DMS 273 treated with DMSO at 0.1 percent for 48 hours (cell line): Measurements from ENCODE around the gene TPK1.

Source experiments
- DNase-seq: peaks from one replicate; lab custom pipeline; 2025; lab: John Stamatoyannopoulos, UW

TPK1 gene

DNA sequence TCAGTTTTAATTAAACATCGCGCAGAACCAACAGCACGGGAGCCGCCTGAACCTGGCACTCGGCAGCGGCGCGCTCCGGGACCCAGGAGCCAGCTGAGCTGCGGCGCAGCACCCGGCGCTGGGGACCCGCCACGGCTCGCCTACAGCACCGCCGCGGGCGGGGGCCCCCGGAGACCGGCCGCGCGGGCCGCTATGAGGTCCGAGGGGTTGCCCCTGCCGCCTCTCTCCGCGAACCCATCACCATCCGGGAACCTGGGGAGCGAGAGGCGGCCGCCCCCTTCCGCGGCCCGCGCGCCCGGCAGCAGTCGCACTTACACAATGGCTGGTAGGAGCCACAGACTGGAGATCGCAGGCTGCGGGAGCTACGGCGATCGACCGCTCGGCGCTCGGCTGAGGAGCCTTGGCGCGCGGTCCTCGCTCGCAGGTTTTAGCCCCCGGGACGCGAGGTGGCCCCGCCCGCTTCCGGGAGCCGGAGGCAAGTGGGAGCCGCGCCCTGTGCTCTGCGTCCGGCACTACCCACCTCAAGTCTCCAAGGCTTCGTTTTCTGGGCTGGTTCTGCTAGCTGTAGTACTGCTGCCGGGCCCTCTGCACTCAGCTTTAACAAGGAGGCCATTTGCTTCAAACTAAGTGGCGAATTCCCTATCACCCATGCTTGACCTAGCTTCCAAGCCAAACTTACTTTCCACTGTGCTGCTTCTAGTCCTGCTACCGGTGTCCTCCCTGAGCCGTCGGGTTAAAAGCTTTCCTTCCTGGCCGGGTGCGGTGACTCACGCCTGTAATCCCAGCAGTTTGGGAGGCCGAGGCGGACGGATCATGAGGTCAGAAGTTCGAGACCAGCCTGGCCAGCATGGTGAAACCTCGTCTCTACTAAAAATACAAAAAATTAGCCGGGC is at the start of gene TPK1:
Gene TPK1, minus strand, starts transcription at position 402 of the 893 bp plus-strand sequence. CDS start 451 bp downstream, outside the sequence.
- DNase-seq, result peak; percentile 67

DNA sequence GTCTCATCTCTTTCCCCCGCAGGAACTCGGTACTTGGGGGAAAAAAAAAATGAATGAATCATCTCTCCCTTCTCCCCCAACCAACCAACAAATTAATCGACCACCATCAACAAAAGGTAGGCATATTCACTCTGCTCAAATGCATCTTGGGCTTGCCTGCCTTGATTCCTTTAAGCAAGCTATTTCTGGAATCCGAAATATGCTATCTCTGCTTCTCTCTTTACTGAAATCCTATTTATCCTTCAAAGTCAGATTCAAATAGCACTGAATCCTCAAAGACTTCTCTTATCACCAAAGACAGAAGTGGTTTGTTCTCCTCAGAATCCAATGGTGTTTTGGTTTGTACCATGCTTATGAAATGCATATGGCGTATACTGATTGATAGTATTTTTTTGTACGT is 49.6 kb upstream of the TPK1 start:
- DNase-seq, result no peak

DNA sequence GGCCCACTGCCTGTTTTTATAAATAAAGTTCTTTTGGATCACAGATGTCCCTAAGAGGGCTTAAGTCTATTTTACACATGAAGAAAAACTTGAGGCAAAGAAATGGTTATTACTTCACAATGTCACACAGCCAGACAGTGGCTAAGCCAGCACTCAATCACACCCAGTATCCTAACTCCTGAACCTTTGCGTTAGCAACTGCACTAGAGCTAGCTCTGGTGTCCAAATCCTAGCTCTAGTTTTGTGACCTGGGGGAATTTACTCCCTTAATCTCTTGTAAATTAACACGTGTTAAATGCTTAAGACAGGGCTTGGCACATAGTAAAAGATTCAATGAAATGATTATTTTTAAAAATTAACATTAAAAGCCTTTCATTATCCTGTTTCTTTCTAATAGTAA is 49.0 kb upstream of the TPK1 start:
- DNase-seq, result no peak

DNA sequence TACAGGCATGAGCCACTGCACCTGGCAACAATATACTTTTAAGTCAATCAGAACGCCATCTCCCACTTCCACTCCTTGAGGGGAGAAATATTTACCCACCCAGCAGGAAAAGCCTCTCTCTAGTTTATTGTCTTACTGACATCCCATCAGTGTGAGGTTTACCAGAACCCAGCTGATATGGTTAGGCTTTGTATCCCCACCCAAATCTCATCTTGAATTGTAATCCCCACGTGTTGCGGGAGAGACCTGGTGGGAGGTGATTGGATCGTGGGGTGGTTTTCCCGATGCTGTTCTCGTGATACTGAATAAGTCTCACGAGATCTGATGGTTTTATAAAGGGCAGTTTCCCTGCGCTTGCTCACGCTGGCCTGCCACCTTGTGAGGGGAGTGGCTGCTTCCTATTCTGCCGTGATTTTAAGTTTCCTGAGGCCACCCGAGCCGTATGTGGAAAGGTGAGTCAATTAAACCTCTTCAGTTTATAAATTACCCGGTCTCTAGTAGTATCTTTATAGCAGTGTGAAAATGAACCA is 37.5 kb upstream of the TPK1 start:
- DNase-seq, result no peak

DNA sequence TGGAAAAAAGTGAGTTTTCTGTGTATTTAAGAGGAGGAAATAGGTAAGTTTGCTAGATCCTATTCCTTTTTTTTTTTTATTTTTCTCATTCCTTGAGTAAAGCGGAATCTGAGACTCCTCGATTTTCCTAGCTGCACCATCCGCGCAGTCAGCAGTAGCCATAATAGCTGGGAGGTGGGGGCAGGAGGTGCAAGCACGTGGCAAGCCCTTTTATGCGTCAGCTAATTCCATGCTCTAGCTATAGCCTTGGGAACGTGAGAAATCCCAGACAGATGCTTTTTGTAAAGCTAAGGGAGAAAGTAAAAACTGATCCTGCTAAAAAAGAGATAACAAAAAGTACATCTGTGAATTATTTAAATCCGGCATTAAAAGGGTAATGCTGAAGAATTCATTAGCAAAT is 33.2 kb upstream of the TPK1 start:
- no peak for DNase-seq

DNA sequence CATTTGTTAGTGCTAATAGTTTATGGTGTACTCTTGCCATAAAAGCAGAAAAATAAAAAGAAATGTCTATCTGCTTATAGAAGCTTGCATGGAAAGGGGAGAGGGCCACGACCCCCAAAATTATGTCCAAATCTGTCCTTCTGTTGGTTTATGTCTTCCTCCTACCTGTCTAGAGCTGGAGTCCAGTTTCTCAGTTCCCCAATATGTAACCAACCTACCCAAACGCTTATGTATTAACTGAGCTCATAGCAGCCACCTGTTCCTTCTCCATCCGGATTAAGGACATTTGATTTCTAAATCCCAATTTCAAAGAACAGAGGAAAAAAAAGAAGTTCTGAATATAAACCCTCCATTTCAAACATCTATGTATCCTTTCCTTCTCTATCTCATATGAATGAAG is 30.3 kb upstream of the TPK1 start:
- no peak for DNase-seq

DNA sequence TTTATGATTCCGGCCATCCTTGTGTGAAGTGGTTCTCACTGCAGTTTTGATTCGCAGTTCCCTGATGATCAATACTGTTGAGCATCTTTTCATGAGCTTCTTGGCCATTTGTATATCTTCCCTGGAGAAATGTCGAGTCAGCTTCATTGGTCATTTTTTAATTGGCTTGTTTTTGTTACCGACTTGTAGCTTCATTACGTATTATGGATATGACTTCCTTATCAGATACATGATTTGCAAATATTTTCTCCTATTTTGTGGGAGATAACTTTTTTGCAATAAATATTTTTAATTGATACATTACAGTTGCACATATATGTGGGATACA is 27.4 kb upstream of the TPK1 start:
- no peak for DNase-seq

DNA sequence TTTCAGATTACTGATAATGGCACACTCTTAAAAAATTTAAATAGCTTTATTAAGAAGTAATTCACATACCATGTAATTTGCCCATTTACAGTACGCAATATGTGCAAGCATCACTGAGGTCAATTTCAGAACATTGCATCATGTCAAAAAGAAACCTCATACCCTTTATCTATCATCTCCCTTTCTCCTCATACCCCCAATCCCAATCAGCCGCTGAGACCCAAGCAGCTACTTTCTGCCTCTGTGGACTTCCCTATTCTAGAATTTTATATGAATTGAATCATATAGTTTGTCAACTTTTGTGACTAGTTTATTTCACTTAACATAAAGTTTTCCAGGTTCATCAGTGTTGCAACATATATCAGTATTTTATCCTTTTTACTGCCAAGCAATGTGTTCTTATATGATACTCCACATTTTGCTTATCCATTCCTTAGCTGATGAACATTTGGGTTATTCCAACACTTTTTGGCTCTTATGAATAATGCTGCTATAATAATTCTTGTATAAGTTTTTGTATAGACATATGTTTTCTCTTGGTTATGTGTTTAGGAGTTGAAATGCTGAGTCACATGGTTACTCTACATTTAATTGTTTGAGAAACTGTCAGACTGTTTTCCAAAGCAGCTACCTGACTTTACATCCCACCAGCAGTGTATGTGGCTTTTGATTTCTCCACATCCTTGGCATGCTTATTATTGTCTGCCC is 26.9 kb upstream of the TPK1 start:
- no peak for DNase-seq

DNA sequence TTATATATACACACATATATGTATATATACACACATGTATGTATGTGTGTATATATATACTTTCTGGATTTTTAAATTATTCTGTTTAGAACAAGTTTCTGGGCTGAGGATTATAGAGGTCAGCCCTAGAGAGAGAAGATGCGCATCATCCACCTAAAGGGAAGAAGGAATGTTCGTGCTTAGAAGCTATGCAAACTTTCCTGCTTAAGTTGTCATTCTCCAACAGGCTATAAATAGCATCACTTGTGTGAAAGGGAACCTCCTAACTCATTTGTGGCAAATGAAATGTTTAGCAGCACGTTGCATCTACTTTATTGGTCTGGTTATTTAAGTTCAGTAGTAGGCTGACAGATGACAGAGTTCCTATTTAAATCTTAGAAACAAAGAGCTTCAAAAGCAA is 23.9 kb upstream of the TPK1 start:
- no peak for DNase-seq

DNA sequence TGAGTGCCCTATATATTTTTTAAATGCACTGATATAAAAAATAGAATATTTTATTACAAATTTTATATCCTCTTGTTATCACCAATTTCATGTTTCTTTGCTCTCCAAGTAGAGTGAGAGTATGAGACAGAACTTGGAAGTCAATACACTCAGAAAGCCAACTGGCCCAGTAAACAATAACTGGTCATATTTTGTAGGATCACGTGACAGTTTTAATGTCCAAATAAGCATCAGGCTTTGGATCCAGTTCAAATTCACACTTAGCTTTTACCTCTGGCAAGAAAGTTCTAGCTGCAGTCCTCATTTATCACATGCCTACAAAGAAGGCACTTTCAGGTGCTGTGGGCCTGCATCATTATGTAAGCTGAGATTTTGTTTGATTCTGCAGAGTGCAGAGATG is 21.6 kb upstream of the TPK1 start:
- no peak for DNase-seq

DNA sequence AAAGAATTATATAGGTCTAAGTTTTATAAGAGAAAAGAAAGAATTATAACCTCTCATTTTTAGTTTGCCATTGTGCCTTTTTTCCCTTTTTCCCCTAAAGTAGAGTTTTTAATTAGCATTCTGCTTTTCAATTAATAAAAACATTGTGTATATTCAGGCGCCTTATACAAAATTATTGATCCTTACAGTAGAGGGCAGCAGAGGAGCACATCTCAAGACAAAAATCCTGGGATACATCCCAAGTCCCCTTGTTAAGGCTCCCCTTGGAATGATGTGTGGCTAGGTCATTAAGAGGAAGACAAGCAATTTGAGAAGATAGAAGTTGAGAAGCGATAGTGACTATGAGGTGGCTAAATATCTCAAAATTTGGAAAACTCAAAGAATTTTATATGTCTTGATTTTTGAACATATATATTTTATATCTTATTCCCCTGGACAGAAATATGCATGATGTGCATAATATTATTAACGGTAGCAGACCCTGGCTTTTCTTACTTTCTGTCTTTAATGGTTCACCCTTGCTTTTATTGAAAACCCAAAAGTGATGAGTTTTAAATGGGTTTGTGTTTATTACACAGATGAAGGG is 19.1 kb upstream of the TPK1 start:
- DNase-seq, result peak; percentile 21

DNA sequence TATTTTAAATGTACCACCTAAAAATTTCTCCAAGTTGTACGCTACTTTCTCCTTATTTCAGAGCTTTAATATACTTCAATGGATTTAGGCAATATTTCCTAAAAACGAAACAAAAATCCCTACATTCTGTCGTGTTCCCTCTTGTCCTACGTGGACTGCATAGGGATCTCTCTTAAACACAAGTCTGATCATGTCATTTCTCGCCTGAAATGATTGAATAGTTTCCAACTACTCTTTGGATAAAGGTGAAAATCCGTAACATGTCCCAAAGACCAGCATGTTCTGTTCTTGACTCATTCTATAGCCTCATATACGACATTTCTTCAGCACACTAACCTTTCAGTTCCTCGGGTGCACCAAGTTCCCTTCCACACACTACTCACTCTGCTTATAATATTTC is 17.7 kb upstream of the TPK1 start:
- DNase-seq, result no peak

DNA sequence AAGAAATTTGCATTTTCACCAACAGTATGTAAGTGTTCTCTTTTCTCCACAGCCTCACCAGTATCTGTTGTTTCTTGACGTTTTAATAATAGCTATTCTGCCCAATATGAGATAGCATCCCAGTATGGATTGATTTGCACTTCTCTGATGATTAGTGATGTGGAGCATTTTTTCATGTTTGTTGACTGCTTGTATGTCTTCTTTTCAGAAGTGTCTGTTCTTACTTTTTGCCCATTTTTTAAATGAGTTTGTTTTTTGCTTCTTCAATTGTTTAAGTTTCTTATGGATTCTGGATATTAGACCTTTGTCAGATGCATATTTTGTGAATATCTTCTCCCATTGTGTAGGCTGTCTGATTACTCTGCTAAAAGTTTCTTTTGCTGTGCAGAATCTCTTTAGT is 12.2 kb upstream of the TPK1 start:
- no peak for DNase-seq

DNA sequence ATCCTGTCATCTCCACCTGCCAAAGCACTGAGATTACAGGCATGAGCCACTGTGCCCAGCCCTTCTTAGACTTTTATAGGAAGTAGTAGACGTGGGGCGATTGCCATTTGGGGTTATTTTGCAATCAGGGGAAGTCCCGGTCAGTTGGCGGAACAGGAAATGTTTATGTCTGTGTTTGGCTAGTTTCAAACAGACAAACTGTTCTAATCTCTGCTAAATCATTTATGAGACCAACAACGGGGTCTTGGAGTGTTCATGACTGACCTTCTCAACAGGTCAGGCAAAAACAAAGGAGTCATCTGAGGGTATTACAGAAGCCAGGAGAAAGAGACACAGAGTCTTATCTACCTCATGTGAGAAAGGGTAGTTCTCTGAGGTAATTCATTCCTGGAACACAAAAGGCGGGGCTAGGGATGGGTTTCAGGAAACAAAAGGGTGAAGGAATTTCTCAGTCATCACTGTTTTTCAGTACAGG is 6.6 kb upstream of the TPK1 start:
- DNase-seq, result no peak

DNA sequence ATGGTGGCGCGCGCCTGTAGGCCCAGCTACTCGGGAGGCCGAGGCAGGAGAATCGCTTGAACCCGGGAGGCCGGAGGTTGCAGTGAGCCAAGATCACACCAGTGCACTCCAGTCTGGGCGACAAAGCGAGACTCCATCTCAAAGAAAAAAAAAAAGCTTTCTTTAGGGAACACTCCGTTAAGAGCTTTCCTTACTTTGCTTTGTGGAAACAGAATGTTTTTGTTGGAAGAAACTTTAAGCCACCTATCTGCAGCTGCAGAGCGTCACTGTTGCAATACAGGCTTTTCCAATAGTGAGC is 641 bp upstream of the TPK1 start:
- no peak for DNase-seq

DNA sequence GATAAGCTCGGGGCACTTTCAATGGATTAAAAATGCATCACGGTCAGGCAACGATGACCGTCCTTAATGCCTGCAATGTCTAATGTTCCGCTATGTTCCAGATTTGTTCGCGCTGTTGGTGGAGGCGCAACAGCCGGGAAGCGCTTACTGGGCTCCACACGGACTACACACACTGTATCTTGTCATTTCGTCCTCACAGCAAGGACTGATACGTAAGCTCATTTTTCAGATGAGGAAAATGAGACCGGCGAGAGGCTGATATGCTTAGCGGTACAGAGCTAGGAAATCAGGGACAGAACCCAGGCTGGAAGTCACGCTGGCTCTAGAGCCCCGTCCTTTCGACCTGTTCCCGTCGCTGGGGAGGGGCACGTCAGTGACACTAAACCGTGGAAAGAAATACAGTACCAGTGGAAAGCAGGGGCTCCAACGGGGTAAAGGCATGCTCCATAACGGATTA is 670 bp downstream of the TPK1 start:
- DNase-seq, result no peak

DNA sequence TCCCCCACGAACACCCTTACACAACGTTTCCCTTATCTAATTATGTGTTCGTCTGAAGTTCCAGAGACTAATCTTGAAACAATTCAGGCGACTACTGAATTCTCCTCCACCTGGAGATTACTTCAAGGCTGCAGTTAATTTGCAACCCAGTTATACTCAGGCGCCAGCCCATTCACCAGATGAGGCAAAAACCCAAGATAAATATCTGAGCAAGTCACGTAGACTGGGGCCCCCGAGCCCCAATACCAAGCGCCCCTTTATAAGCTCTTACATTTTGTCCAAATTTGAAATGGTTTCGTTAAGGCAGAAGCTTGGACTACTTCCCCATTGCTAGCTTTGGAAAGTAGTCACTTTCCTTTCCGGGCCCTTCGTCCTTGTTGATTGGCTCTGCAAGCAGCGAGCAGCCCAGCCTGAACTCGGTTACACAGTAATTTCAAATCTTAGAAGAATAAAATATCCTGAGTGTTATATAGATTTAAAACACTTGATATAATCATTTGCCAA is 1.2 kb downstream of the TPK1 start:
- no peak for DNase-seq

DNA sequence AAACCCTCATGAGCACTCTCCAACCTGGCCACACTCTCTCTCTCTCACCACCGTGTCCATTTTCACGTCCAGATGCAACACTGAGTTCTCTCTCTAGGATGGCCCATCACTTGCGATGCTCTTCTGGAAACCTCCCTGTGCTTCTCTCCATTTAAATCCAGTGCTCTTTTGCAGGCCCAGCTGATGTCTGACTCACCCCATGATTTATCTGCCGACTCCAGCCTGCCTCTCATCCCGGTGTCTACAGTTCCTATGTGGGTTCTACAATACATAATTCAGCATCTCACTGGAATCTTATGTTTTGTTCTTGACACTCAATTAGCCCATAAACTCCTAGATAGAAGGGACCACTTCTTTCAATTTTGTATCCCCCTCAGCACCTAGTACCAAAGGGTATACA is 5.0 kb downstream of the TPK1 start:
- no peak for DNase-seq

DNA sequence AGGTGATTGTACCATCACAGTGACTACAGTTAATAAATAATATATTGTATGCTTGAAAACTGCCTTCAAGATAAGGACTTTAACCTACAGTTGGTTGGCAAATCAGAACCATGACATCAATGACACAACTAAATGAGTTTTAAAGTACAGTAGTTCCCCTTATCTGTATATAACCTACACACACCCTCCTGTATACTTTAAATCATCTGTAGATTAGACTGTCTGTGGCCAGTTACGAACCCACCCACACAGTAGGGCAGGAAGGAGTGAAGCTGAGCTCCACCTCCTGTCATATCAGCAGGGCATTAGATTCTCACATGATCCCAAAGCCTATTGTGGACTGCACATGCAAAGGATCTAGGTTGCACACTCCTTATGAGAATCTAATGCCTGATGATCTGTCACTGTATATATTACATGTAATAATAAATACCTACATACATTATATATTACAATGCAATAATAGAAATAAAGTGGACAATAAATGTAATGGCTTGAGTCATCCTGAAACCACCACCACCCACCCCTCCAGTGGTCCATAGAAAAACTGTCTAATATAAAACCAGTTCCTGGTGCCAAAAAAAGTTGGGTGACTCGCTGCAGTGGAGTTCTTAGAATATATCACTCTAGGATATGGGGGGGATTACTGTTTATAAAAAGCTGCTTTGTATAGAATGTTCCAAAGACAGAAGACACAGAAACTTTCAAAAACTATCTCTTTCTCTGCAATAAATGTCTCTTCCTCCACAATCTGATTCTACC is 5.6 kb downstream of the TPK1 start:
- no peak for DNase-seq

DNA sequence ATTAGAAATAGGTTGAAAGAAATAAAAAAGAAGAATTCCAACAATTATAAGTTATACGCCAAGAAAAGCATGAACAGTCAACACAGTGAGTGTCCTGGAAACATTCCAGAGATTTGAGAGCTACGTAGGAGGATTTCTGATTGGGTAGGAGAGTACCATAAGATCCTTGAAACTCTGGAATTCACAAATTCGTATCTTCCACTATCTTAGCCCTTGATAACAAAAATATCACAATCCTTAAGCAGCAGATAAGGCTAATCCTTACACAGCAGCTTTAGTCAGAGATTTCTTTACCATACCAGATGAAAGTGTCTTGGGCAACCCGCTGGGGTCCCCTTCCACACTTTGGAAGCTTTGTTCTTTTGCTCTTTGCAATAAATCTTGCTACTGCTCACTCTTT is 8.2 kb downstream of the TPK1 start:
- DNase-seq, result no peak

DNA sequence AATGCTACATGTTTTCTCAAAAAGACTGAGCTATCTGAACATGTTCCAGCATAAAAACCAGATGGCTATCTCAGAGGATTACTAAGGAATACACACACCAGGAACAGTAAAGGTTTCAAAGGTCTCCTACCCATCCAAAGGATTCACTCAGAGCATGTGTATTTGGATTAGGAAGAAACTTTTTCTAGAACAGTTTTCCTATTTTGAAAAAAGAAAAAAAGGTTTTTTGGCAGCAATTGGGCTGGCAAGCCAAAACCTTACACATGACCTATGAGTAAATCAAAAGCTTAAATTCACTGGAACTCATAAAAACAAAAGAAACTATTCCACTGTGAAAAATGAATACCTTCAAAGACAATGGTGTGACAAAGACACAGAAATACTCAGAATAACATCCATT is 9.6 kb downstream of the TPK1 start:
- DNase-seq, result no peak

DNA sequence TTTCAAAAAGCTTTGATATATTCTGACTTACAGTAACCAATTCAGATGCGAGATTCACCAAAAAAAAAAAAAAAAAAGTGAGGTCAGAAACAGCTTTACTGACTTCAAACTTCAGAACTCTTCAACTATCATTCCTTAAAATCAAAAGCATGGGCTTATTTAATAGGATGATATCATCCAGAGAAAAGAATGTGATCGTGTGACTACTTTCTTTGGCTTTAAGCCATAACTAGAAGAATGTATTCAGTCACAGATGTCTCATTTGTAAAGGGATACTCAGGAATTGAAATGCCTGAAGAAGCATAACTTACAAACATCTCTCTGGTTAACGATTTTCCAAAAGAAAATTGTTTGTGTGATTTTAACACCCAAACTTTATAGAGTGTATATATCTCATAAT is 11.5 kb downstream of the TPK1 start:
- DNase-seq, result no peak
